Peyer's patch (tissue), 4 donors: ENCODE measurements around the gene CIPC. TPM values are rescaled to one million over a fixed set of nuclear protein-coding genes. Genes with fewer than 3 reads are reported as not detected.

Source experiments
- DNase-seq, 3 donors: peaks; one replicate each; pipeline ENCODE4 v3.0.0-alpha.2; 2017 to 2019
- H3K27ac ChIP-seq, 4 donors: fragments of 200-600 bp; sonication (generic); one replicate each; pipeline ENCODE4 v1.5.1; 2016 to 2019
- H3K27me3 ChIP-seq, 2 donors: fragments of 200-600 bp; sonication (generic); one replicate each; pipeline ENCODE4 v1.5.1; 2019
- H3K36me3 ChIP-seq, 3 donors: fragments of 200-600 bp; sonication (generic); one replicate each; pipeline ENCODE4 v1.5.1; 2016 to 2019
- H3K4me1 ChIP-seq, 4 donors: fragments of 200-600 bp; sonication (generic); one replicate each; pipeline ENCODE4 v1.5.1; 2016 to 2019
- H3K4me3 ChIP-seq, 4 donors: fragments of 200-600 bp; sonication (generic); 1 replicate in 3 of 4; 2 replicates in 1 of 4; pipeline ENCODE4 v1.5.1; 2016 to 2019; ENCODE audit warnings: mild to moderate bottlenecking in 1 of 4
- H3K9me3 ChIP-seq, 4 donors: fragments of 200-600 bp; sonication (generic); one replicate each; pipeline ENCODE4 v1.5.1; 2016 to 2019; ENCODE audit warnings: mild to moderate bottlenecking in 1 of 4
- POLR2A ChIP-seq, 2 donors: fragments of 450-650 bp; IDR thresholded peaks; one replicate each; pipeline ENCODE4 v1.5.1; 2017; ENCODE audit warnings: antibody characterized with exemption in 2 of 2, mild to moderate bottlenecking in 2 of 2, moderate library complexity in 2 of 2
- total RNA-seq, 4 donors: library from RNA; depleted of rRNA; stranded (reverse); fragments of >200 nt; gene quantifications; one replicate each; pipeline ENCODE4 v1.1.0, GENCODE V29; 2016
- TF ChIP-seq, protein P1 (sequence below), 6 experiments: fragments of 450-650 bp in 4 of 6; fragments of 200-600 bp in 2 of 6; sonication (generic) in 1 of 6; IDR thresholded peaks; one replicate each; pipeline ENCODE4 v1.5.1; 2017 to 2019; ENCODE audit warnings: antibody characterized with exemption in 6 of 6, mild to moderate bottlenecking in 3 of 6, moderate library complexity in 1 of 6

The CIPC gene
- total RNA-seq, 4 donors from 2014 or later: 22.3 to 66.7 (median 52.1) TPM

DNA sequence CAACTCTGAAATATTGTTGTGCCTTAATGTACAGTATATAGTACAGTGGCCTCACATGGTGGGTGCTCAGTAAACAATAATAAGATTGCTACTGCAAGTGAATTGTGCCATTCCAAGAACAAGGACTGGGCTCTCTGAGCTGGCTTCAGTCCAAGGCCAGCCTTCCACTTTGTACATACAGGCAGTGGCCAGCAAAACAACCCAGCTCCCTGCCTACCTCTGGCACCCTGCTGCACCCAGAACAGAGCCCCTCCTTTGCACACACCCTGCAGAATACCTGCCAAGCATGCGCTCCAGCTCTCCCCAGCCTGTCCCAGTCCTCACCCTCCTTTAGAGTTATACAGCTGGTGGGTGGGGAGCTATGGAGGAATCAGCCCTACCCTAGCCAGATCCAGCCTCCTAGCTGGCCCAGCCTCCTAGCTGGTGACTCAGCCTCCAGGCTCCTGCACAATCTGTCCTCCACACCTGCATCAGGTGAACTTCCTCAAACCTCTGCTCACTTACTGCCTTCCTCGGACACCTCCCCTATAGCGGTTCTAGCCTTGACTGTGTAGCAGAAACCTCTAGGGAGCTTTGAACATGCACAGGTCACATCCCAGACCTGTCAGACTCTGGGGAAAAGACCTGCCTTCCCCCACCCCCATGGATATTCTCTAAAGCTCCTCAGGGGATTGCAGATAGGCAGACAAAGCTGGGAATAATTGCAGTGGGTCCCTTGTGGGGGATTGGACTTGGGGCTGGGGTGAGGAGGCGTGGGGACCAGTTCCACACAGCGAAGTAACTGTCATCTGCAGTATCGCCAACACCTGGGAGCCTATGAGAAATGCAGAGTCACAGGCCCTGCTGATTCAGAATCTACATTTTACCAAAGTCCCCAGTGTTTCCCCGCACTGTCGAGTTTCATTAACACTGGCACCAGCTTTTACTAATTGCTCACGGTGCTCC, 25.6 kb downstream of the CIPC start:
- peak overlapping the region; percentile 82 to 93 (median 83) for H3K27ac ChIP-seq
- TF ChIP-seq, protein P1, sequence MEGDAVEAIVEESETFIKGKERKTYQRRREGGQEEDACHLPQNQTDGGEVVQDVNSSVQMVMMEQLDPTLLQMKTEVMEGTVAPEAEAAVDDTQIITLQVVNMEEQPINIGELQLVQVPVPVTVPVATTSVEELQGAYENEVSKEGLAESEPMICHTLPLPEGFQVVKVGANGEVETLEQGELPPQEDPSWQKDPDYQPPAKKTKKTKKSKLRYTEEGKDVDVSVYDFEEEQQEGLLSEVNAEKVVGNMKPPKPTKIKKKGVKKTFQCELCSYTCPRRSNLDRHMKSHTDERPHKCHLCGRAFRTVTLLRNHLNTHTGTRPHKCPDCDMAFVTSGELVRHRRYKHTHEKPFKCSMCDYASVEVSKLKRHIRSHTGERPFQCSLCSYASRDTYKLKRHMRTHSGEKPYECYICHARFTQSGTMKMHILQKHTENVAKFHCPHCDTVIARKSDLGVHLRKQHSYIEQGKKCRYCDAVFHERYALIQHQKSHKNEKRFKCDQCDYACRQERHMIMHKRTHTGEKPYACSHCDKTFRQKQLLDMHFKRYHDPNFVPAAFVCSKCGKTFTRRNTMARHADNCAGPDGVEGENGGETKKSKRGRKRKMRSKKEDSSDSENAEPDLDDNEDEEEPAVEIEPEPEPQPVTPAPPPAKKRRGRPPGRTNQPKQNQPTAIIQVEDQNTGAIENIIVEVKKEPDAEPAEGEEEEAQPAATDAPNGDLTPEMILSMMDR (IDR thresholded peaks at IDR 0.05): peak in 1 of 6 experiments; percentile 1
- peak in 1 of 2 donors; percentile 72 for TF ChIP-seq POLR2A (IDR thresholded peaks at IDR 0.05)
- peaks cover 0 to 1% (median 0%) of the 10 kb centered on the region in 3 donors for H3K36me3 ChIP-seq
- no peaks in the 10 kb centered on the region for H3K9me3 ChIP-seq
- DNase-seq: peak; percentile 69 to 93 (median 93)
- H3K4me3 ChIP-seq: peak overlapping the region; percentile 43 to 68 (median 54)
- H3K4me1 ChIP-seq: peaks cover 12 to 45% (median 35%) of the 10 kb centered on the region in 4 donors
- H3K27me3 ChIP-seq: no peaks in the 10 kb centered on the region

DNA sequence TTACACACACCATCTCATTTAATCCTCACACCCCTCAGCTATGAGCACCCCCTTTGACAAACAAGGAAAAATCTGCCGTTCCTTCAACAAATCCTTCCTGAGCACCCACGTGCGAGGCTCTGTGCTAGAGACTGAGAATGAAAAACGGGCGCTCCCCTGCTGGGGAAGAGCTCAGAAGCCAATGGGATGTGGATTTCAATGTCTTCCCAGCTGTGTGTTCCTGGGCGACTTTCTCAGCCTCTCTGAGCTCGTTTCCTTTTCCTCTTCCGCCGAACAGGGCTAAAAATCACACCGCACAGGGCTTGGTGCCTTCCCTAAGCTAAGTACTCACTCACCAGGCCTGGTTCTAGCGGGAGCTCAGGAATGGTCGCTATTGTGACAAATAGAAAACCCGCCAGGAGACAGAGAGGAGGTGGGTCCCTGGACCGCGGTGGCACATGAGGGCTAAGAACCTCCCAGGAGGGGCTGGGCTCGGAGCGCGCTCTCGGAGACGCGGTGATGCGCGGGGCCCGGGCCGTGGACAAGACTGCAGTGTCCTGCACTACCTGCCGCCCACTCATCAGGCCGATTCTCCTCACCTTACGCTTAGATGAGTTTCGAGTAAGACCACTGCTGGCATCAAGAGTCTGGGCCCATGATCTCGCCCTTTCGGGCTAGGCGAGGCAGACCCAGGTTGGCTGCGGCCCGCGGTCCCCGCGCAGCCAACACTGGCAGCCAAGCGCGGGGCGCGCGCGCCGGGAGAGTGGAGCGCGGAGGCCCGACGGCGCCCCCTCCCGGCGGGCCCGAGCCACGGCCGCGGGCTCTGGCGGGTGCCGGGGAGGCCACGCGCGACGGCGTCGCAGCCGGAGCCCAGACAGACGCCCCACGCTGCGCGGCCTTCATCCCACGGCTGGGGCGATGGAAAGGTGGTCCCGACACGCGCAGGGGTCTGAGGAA, 26.6 kb downstream of the CIPC start:
- H3K4me1 ChIP-seq: peaks cover 12 to 44% (median 33%) of the 10 kb centered on the region in 4 donors
- DNase-seq: peak; percentile 76 to 83 (median 81)
- peak overlapping the region; percentile 43 to 68 (median 54) for H3K4me3 ChIP-seq
- no peaks in the 10 kb centered on the region for H3K27me3 ChIP-seq
- H3K36me3 ChIP-seq: no peaks in the 10 kb centered on the region
- TF ChIP-seq POLR2A (IDR thresholded peaks at IDR 0.05): no peak
- TF ChIP-seq, protein P1 (IDR thresholded peaks at IDR 0.05): peak; percentile 52 to 96 (median 88)
- peak overlapping the region; percentile 61 to 93 (median 83) for H3K27ac ChIP-seq
- no peaks in the 10 kb centered on the region for H3K9me3 ChIP-seq

DNA sequence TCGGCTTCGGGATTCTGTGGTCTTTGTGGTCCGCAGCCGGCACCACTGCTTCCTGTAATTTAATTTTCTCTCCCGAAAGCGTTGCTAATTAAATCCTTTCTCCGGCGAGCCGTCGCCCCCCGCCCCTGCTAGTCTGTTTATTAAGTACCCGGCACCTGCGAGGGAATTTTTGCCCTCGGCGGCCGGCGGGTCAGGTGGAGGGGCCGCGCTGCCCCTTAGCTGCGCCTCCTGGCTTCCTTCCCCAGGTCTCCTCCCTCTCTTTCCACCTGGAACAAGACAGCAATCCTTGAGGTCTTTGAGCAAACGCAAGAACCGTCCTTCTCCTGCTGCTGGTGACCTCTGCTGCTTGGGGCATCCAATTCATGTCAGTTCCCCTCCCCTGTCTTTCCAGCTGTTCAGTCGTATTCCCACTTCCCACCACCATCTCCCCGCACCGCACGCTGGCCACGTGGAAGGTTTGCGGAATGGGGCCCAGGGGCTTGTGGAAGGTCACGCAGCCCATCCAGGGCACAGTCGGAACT, 27.3 kb downstream of the CIPC start:
- peak overlapping the region in 2 of 4 donors; percentile 83 to 93 for H3K27ac ChIP-seq

DNA sequence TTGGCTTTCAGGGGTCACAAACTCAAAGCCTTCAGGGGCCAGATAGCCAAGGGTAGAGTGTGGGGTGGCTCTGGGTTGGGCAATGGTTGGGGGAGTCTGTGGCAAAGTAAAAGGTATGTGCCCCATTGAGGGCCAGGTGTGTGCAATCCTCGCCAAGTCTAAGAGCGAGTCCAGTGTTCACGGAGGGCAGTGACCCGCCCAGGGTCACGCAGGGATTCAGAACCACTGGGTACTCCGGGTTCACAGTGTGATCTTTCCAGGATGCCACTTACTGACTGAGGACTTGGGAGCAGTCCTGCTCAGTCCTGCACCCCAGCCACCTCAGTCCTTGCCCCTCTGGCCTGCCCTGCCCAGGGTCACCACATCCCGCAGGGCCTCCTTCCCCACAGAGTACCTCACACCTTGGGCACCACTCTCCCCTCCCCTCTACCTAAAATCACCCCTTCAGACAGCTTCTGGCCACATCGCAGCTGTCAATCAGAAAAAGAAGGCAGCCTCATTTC, 27.8 kb downstream of the CIPC start:
- no peak for DNase-seq
- no peak overlapping the region for H3K27ac ChIP-seq
- H3K9me3 ChIP-seq: no peaks in the 10 kb centered on the region
- no peaks in the 10 kb centered on the region for H3K36me3 ChIP-seq
- TF ChIP-seq, protein P1 (IDR thresholded peaks at IDR 0.05): no peak
- TF ChIP-seq POLR2A (IDR thresholded peaks at IDR 0.05): no peak
- H3K27me3 ChIP-seq: no peaks in the 10 kb centered on the region
- H3K4me3 ChIP-seq: no peak overlapping the region
- H3K4me1 ChIP-seq: peaks cover 12 to 39% (median 28%) of the 10 kb centered on the region in 4 donors

More for the DNA sequence above, 27.3 kb downstream of the CIPC start:
- Histone ChIP-seq H3K4me3 (peak overlapping the region; percentile 43 to 68 (median 54)), H3K36me3 (no peaks in the 10 kb centered on the region), H3K9me3 (no peaks in the 10 kb centered on the region), H3K4me1 (peaks cover 12 to 44% (median 31%) of the 10 kb centered on the region in 4 donors), H3K27me3 (no peaks in the 10 kb centered on the region)
- TF ChIP-seq, protein P1 (IDR thresholded peaks at IDR 0.05): peak in 1 of 6 experiments; percentile 3
- TF ChIP-seq POLR2A (IDR thresholded peaks at IDR 0.05): no peak
- peak in 1 of 3 donors; percentile 42 for DNase-seq
